GM21381 (cell line): ENCODE measurements around the gene VCPKMT.
A peak's percentile ranks its signal among the peaks of the same experiment; 100 is the strongest.

ENCODE experiments used
- ATAC-seq: cut with Tn5 transposase; IDR thresholded peaks from one replicate; pipeline ENCODE4 v1.9.1; 2021; ENCODE audit warnings: mild to moderate bottlenecking, moderate library complexity; ENCODE audit not compliant: unreplicated experiment

The VCPKMT gene

DNA sequence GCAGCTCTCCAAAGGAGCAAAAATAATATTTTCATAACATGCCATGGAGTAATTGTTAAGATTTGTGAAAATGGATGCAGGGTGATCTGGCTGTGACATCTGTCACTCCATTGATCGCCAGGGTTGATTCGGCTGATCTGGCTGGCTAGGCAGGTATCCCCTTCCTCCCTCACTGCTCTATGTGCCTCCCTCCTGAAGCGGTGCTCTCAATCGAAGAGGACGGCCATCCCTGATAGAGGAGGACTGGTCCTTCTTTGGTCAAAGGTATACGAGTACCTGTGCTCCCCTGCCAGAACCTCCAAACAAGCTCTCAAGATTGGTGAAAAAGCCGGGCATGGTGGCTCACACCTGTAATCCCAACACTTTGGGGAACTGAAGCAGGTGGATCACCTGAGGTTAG is 47.9 kb downstream of the VCPKMT start:
- ATAC-seq: no peak

DNA sequence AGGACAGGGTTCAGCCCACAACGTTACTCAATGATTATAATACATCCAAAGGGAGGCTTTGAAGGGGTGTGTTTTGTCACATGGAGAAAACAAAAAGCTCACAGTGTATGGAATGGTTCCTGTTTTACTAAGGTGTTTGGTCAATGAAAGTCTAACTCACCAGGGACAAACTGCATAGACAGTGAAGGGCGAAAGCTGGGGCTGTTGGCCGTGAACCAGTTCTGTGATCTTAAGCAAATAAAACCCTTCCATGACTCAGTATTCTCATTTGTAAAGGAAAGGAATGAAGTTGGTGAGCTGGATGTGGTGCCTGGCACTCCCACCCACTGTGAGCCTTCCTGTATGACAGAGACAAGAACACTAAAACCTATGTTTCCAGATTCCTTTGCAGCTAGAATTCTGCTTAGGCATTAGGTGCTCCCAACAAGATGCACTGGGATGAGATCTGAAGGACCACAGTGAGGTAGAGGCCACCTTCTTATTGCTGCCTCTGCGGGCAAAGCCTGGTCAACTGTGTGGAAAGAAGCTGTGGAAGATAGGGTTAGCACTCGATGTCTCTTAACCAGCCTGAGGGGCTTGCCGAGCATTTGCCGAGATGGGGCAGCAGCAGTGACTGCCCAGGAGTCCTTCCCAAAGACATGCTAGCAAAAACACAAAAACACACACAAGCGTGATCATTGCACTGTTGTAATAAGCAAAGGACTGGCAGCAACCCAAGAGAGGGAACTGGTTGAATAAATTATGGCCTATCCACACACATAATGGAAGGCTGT is 48.5 kb downstream of the VCPKMT start:
- ATAC-seq: no peak

DNA sequence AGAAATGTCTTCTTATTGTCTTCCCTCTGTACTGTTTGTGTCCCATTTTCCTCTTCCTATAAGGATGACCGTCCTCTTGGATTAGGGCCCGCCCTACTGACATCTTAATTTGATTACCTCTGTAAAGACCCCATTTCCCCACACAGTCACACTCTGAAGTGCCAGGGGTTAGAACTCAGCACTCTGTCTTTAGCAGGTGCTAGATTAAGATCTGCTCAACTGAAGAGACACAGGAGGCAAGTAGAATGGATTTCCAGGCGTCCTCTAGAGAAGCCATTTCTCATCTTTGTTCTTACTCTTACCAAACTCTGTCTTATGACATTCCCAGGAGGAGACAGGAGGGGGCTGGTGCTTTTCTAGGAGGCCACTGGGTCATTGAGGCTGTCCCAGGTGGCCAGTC is 50.8 kb downstream of the VCPKMT start:
- no peak for ATAC-seq

DNA sequence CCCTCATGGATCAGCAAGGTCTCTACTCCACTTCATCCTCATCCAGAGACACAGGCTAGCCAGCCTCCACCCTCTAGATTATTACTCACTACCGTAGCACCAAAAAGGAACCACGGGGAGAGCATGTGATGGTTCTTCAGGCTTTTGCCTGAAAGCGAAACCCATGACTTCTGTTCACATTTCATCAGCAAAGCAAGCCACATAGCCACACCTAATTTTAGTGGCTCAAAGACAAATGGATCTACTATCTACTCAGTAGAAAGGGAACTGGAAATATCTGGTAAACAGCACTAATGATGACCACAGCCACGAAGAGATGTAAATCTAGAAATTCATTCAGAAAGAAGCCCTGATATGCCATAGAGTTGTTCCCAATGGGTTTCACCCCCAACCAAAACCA is 51.4 kb downstream of the VCPKMT start:
- ATAC-seq: peak; percentile 61

DNA sequence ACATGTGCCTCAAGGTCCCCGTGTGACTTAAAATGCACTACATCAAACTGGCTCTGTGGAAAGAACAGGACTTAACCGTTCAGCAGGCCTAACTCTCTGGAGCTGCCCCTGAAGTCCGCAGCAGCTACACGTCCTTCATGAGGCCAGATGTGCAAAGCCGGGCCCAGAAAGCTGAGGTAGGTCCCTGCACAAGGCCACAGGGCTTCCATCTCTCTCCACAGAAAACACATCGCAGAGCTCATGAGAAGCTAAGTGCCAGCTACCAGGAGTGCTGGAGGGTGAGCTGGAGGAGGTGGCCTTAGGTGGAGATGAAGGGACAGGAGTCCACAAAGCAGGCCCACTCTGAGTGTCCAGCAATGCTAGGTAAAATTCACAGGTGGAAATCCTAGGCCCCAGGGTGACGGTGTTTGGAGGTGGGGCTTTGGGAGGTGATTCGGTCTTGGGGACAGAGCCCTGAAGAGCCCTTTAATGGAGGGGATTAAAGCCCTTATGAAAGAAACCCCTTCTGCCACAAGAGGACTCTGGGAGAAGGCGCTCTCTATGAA is 52.4 kb downstream of the VCPKMT start:
- no peak for ATAC-seq

DNA sequence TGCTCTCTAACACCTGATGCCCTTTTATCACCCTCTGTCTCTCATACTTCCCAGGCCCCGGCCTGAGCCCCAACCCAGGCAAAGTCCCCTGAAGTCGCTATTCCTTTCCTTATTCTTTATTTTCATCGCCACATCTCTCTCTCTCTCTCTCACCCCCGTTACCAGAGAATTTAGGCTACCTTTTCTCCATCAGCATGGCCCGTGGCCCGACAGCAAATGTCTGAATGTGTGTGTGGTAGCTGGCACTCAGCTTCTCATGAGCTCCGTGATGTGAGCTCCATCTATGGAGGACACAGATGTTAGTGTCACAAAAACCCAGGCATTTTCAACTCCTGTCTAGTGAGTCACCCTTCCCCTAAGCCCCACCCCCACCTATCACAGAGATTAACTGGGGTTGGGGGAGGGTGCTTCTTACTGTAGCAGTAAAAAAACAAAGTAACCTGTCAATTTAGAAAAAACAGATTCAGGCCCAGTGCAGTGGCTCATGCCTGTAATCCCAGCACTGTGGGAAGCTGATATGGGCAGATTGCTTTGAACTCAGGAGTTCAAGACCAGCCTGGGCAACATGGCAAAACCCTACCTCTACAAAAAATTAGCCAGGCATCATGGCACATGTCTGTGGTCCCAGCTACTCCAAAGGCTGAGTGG is 53.8 kb downstream of the VCPKMT start:
- no peak for ATAC-seq

DNA sequence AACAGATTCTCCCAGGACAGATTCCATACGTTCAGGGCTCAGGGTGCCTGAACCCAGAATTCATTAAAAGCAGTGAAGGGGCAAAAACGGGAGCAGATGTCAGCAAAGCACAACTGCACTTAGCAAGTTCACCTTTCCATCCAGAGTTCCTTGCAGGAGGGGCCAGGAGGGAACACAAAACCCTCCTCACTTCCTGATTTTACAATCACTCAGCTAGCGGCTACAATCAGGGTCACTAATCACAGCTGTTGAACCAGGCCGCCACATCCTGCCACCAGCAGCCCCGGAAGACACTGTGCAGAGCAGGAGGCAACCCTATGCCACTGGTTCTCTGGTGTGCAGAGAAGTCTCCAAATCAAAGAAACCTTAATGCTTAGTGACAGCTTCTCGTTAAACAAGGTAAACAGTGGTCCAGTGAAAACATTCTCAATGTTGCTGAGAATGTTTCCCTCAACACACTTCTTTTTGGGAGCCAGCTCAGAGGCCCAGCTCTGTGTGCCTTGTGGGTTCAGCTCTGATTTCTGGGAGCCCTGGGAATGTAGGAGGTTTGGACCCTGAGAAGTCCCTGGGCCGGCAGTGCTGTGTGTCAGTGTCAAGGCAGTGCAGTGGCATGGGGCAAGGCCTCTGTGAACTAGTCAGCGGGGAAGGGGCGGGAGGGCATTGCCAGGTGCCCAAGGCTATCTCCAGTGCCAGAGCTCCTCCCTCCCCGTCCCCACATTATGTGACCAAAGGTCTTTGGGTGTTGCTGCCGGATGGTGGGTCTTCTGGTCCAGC is 54.5 kb downstream of the VCPKMT start:
- ATAC-seq: peak; percentile 48

DNA sequence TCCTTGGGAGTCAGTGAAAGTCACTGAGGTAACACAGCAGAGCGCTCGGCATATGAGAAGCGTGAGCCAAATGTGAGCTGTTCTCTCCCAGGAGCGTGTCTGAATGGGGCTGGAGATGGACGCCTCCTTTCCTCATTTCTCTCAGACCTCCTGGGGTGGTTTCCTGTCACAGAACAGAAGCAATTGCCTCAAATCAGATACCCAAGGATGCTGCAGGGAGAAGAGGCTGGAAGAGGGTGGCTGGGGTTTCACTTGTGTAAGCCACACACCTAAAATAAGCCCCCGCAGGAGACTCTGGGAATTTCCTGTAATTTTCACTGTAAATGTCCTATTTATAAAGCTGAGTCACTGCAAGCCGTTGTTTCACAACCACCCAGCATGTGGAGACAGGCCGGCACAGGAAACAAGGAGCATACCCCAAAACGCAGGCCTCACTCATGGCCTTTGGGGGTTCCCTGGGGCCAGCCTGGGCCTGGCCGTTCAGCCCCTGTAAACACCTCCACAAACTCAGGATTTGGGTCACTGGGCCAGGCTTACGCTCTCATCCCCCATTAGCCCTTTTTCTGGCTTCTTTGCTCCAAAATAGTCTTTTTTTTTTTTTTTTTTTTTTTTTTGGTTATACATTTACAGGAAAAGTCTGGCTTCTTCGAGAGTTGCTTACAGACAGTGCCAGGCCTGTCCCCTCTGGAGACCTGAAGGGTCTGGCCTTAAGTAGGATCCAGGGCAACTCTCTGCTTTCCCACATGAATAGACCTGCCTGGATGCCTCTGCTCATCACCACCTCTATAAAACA is 55.3 kb downstream of the VCPKMT start:
- ATAC-seq: peak; percentile 3

DNA sequence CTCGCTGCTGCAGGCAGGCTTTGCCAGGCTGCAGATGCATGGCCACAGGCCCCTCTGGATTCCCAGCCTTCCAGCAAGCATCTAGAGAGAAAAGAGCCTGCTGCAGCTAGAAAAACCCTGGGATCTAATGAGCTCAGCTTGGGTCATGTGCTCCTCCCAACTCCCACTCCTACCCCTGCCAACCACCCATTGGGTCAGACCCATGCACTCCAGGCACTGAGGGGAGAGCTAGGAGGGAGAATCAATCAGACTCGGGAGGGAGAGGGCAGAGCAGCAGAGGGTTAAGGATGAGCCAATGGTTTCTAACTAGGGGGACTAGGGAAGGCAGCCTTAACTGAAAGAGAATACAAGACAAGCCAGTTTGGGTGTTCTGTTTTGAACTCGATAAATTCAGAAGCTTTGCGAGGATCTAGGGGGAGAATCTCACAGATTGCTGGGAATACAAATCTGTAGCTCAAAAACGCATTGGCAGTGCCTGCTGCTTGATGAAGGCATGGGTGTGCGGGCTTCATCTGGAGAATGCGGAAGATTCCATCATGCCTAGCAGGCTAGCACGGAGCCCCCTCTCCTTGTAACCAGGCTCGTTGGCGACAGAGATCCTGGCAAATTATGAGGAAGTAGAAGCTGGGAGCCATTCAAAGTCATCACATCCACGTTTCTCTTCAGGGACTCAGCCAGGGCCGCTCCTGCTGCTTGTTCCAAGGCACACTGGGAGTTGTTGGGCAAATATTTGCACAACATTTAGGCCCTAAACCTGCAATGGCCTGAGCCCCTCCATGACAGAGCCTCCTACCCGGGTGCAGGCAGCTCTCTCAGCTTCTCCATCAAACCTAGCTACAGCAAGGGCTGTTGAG is 56.4 kb downstream of the VCPKMT start:
- no peak for ATAC-seq
